ENCODE measurements around the gene PCDHGA5.
A peak's percentile ranks its signal among the peaks of the same experiment; 100 is the strongest.
"Not testable (repeated sequence)": the region's sequence is repeated elsewhere in the genome, so short reads cannot be mapped to it uniquely, and the experiment has no call there.

The PCDHGA5 gene

DNA sequence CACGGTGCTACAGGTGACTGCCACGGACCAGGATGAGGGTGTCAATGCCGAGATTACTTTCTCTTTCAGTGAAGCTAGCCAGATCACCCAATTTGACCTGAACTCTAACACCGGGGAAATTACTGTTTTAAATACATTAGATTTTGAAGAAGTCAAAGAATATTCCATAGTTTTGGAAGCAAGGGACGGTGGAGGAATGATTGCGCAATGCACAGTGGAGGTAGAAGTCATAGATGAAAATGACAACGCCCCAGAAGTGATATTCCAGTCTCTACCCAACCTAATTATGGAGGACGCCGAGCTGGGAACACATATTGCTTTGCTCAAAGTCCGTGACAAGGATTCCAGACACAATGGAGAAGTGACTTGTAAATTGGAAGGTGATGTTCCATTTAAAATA, 24.7 kb downstream of the PCDHGA5 start:
- DNase-seq (ENCODE audit: low spot score): no peak
- in situ Hi-C loops (cut with MboI; ENCODE audit: low pct_unique_long_range_greater_than_20kb, low sequenced_read_pairs, unreplicated experiment): no loop called here
- TF ChIP-seq, protein P1, sequence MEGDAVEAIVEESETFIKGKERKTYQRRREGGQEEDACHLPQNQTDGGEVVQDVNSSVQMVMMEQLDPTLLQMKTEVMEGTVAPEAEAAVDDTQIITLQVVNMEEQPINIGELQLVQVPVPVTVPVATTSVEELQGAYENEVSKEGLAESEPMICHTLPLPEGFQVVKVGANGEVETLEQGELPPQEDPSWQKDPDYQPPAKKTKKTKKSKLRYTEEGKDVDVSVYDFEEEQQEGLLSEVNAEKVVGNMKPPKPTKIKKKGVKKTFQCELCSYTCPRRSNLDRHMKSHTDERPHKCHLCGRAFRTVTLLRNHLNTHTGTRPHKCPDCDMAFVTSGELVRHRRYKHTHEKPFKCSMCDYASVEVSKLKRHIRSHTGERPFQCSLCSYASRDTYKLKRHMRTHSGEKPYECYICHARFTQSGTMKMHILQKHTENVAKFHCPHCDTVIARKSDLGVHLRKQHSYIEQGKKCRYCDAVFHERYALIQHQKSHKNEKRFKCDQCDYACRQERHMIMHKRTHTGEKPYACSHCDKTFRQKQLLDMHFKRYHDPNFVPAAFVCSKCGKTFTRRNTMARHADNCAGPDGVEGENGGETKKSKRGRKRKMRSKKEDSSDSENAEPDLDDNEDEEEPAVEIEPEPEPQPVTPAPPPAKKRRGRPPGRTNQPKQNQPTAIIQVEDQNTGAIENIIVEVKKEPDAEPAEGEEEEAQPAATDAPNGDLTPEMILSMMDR (IDR thresholded peaks at IDR 0.05; ENCODE audit: extremely low read depth, insufficient read depth, missing control alignments): no peak

DNA sequence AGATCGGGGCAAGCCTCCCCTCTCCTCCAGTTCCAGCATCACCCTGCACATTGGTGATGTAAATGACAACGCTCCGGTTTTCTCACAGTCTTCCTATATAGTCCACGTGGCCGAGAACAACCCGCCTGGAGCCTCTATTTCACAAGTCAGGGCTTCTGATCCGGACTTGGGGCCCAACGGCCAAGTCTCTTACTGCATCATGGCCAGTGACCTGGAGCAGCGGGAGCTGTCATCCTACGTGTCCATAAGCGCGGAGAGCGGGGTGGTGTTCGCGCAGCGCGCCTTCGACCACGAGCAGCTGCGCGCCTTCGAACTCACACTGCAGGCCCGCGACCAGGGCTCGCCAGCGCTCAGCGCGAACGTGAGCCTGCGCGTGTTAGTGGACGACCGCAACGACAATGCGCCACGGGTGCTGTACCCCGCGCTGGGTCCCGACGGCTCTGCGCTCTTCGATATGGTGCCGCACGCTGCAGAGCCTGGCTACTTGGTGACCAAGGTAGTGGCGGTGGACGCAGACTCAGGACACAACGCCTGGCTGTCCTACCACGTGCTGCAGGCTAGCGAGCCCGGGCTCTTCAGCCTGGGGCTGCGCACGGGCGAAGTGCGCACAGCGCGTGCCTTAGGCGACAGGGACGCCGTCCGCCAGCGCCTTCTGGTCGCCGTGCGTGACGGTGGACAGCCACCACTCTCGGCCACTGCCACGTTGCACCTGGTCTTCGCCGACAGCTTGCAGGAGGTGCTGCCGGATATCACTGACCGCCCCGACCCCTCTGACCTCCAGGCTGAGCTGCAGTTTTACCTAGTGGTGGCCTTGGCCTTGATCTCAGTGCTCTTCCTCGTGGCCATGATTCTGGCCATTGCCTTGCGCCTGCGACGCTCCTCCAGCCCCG, 25.4 kb downstream of the PCDHGA5 start:
- DNase-seq (ENCODE audit: low spot score): no peak
- in situ Hi-C loops (cut with MboI; ENCODE audit: low pct_unique_long_range_greater_than_20kb, low sequenced_read_pairs, unreplicated experiment): no loop called here
- TF ChIP-seq, protein P1 (IDR thresholded peaks at IDR 0.05; ENCODE audit: extremely low read depth, insufficient read depth, missing control alignments): no peak

DNA sequence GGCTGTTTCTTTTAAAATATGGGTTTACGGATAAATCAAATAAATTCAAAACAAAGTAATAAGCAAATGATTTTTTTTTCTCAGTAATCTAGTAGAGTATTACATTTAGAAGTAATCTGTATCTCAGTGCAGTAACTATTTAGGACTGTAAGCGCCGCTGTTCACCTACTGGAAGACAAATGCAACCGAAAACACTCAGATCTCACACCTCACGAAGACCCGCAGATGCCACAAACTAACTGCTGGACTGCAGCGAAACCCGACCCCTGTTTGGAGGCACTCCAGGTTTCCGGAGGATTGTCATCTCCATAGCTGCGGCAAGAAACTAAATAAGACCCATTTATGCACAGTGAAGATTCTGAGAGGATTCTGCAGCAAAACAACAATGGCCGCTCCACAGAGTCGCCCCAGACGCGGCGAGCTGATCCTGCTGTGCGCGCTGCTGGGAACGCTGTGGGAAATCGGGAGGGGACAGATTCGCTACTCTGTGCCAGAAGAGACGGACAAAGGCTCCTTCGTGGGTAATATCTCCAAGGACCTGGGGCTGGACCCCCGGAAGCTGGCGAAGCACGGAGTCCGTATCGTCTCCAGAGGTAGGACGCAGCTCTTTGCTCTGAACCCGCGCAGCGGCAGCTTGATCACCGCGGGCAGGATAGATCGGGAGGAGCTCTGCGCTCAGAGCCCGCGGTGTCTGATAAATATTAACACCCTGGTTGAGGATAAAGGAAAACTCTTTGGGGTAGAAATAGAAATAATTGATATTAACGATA, 28.7 kb downstream of the PCDHGA5 start, which contains the start of gene PCDHGA8:
Gene PCDHGA8, plus strand, starts transcription at position 205 of the 770 bp plus-strand sequence. Its CDS starts 181 bp downstream, at position 386.
- DNase-seq (ENCODE audit: low spot score): no peak
- in situ Hi-C loops (cut with MboI; ENCODE audit: low pct_unique_long_range_greater_than_20kb, low sequenced_read_pairs, unreplicated experiment): no loop called here
- TF ChIP-seq, protein P1 (IDR thresholded peaks at IDR 0.05; ENCODE audit: extremely low read depth, insufficient read depth, missing control alignments): no peak

DNA sequence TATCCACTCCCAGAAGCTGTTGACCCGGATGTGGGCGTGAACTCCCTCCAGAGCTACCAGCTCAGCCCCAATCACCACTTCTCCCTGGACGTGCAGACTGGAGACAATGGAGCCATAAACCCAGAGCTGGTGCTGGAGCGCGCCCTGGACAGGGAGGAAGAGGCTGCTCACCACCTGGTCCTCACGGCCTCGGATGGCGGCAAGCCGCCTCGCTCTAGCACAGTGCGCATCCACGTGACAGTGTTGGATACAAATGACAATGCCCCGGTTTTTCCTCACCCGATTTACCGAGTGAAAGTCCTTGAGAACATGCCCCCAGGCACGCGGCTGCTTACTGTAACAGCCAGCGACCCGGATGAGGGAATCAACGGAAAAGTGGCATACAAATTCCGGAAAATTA, 29.3 kb downstream of the PCDHGA5 start:
- DNase-seq (ENCODE audit: low spot score): no peak
- in situ Hi-C loops (cut with MboI; ENCODE audit: low pct_unique_long_range_greater_than_20kb, low sequenced_read_pairs, unreplicated experiment): no loop called here
- TF ChIP-seq, protein P1 (IDR thresholded peaks at IDR 0.05; ENCODE audit: extremely low read depth, insufficient read depth, missing control alignments): no peak

DNA sequence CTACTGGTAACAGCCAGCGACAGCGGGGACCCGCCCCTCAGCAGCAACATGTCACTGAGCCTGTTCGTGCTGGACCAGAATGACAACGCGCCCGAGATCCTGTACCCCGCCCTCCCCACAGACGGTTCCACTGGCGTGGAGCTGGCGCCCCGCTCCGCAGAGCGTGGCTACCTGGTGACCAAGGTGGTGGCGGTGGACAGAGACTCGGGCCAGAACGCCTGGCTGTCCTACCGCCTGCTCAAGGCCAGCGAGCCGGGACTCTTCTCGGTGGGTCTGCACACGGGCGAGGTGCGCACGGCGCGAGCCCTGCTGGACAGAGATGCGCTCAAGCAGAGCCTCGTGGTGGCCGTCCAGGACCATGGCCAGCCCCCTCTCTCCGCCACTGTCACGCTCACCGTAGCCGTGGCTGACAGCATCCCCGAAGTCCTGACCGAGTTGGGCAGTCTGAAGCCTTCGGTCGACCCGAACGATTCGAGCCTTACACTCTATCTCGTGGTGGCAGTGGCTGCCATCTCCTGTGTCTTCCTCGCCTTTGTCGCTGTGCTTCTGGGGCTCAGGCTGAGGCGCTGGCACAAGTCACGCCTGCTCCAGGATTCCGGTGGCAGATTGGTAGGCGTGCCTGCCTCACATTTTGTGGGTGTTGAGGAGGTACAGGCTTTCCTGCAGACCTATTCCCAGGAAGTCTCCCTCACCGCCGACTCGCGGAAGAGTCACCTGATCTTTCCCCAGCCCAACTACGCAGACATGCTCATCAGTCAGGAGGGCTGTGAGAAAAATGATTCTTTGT, 30.6 kb downstream of the PCDHGA5 start:
- in situ Hi-C loops (cut with MboI; ENCODE audit: low pct_unique_long_range_greater_than_20kb, low sequenced_read_pairs, unreplicated experiment): not testable (repeated sequence)

DNA sequence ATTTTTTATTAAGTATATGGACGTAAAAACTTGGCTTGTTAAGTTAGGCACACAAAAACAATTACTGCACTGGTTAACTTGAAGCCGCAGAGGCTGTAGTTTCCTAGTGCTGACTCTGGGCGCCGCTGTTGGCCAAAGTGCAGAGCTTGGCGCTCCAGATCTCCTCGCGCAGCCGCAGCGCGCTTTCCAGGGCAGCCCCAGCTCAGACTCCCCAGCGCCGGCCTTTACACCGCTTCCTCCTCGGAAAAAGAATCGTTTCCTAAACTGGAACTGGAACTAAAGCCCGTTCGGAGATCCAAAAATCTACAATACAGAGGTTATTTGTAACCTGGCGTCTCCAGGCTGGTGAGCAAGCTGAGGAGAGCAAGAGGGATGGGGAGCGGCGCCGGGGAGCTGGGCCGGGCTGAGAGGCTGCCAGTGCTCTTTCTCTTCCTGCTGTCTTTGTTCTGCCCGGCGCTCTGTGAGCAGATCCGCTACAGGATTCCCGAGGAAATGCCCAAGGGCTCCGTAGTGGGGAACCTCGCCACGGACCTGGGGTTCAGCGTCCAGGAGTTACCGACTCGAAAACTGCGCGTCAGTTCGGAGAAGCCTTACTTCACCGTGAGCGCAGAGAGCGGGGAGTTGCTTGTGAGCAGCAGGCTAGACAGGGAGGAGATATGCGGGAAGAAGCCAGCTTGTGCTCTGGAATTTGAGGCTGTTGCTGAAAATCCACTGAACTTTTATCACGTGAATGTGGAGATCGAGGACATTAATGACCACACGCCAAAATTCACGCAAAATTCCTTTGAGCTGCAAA, 34.0 kb downstream of the PCDHGA5 start, which contains the start of gene PCDHGB5:
Gene PCDHGB5, plus strand, starts transcription at position 192 of the 796 bp plus-strand sequence. Its CDS starts 181 bp downstream, at position 373.
- DNase-seq (ENCODE audit: low spot score); in situ Hi-C loops (cut with MboI; ENCODE audit: low pct_unique_long_range_greater_than_20kb, low sequenced_read_pairs, unreplicated experiment): not testable (repeated sequence)
- TF ChIP-seq, protein P1 (IDR thresholded peaks at IDR 0.05; ENCODE audit: extremely low read depth, insufficient read depth, missing control alignments): peak; percentile 59

More for the DNA sequence above, 30.6 kb downstream of the PCDHGA5 start:
- not testable (repeated sequence) for DNase-seq (ENCODE audit: low spot score)

All from GM13977 (cell line).